Raji (cell line): ENCODE measurements around the gene DCAF4.

ENCODE experiments used
- POLR2A ChIP-seq: IDR thresholded peaks from 2 replicates; pipeline ENCODE4 v1.6.1; 2011; ENCODE audit warnings: low read depth, low read length, control low read depth; ENCODE audit not compliant: insufficient read depth

Gene DCAF4, protein sequence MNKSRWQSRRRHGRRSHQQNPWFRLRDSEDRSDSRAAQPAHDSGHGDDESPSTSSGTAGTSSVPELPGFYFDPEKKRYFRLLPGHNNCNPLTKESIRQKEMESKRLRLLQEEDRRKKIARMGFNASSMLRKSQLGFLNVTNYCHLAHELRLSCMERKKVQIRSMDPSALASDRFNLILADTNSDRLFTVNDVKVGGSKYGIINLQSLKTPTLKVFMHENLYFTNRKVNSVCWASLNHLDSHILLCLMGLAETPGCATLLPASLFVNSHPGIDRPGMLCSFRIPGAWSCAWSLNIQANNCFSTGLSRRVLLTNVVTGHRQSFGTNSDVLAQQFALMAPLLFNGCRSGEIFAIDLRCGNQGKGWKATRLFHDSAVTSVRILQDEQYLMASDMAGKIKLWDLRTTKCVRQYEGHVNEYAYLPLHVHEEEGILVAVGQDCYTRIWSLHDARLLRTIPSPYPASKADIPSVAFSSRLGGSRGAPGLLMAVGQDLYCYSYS

GRCh38 chr14:72926292-72927028 is at the start of gene DCAF4:
DCAF4 (plus strand) TSS chr14:72926464; CDS start chr14:72937979, 11,515 bp downstream.
- TF ChIP-seq POLR2A, result peak; percentile 59

GRCh38 chr14:72876710-72877063 is 49.6 kb upstream of the DCAF4 start:
- no peak for TF ChIP-seq POLR2A

- no peak for TF ChIP-seq POLR2A
Observed at GRCh38 chr14:72878746-72879145, 47.5 kb upstream of the DCAF4 start.

- TF ChIP-seq POLR2A, result no peak
Observed at GRCh38 chr14:72879431-72879830, 46.8 kb upstream of the DCAF4 start.

DNA sequence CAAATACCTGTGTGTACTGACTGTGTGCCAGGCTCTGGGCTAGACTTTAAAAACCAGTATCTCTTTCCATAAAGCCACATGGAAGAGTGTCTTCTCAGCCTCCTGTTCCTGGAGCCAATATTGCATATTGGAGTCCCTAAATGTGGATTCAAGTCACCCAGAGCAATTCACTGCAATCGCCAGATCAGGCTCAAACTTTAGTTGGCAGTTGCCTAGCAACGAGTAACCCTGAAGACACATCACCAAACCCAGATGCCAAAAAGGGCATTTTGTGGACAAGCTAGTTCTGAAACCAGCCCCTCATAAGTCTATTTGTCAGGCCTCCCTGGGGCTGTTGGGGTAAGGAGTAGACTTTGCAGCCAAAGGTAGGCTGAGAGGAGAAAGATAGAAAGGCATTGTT is 46.1 kb upstream of the DCAF4 start:
- TF ChIP-seq POLR2A, result no peak

DNA sequence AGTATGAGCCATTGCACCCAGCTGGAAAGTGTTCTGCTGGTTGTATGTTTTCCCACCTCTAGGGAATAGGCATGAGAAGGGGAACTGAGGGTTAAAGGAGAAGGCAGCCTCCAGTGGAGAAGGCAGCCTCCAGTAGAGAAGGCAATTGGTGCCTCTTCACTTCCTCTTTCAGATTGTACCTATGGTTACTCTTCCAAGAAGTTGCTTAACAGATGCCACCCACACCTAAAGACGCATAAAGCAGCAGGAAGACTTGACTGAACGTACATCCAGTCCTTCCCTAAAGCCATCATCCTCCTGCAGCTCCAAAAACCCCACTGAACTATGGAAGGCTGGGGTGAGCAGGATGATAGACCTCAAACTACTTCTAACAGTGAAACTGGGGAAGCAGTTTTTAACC is 45.4 kb upstream of the DCAF4 start:
- no peak for TF ChIP-seq POLR2A

DNA sequence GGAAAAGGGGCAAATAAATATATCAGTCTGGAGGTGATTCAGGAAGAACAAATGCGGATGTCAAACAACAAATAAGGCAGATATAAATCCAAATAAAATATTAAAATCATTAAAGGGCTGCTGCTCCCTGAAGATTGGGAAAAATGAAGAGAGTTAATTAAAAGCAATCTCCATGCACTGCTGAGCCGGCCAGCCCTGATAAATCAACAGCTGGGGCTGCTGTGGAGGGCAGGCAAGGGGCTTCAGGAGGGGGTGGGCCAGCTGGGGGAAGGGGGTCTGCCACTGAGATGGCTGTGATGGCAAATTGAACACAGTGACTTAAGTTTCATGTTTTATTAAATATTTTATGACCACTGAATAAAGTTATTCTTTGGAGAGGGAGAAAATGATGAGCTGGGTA is 44.7 kb upstream of the DCAF4 start:
- no peak for TF ChIP-seq POLR2A

DNA sequence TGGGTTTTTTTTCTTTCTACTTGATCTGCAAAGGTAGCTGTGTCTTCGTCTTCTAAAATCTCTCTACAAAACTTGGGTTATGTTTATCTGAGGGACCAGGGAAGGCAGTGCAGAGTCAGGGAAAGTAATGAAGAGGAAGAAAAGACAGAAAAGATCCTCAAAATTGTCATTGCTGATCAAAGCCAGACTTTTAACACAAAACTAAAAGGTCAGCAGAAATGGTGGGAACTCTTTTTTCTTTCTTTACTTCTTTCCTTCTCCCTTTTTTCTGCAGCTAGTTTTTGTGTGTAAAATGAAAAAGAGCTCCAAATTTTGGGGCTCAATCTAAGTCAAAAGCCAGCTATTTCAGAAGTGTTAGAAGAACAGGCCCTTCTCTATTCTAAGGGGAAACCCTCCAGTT is 44.2 kb upstream of the DCAF4 start:
- no peak for TF ChIP-seq POLR2A

DNA sequence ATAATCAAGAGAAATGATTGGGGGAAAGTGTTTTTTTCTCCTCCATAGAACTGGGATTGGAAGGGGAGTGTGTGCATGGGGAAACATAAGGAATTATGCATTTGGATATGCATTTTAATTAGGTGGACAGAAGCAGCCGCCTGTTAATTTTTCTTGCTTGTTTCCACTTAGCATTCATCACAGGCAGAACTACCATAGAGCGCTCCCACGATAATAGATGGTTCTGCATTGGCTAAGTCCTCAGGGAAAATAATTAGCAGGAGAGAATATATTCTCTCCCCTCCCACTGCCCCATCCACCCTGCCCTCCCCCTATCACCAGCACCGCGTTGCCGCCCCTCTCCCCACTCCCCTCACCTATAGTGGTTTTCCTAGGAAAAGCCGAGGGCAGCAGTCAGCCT is 43.8 kb upstream of the DCAF4 start:
- TF ChIP-seq POLR2A, result no peak

GRCh38 chr14:72883109-72883508 is 43.2 kb upstream of the DCAF4 start:
- no peak for TF ChIP-seq POLR2A

GRCh38 chr14:72883961-72884360 is 42.3 kb upstream of the DCAF4 start:
- TF ChIP-seq POLR2A, result no peak

- no peak for TF ChIP-seq POLR2A
Observed at GRCh38 chr14:72884386-72884785, 41.9 kb upstream of the DCAF4 start.

DNA sequence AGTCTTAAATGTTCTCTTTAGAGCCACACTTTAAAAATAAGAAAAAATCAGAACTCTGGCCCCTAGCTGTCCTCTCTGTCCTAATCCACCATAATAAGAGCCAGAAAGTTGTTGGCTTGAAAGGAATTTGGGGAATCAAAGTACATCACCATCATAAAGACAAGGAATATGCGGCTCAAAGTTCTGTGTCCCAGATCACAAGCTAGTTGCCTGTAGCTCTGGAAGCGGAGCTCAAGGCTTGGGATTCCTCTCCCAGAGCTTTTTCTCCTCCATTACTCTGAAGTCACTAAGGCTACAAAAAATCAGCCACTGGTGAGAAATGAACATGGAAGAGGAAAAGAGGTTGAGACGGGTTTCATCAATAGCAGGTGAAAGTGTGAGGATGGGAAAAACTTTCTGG is 38.8 kb upstream of the DCAF4 start:
- no peak for TF ChIP-seq POLR2A

DNA sequence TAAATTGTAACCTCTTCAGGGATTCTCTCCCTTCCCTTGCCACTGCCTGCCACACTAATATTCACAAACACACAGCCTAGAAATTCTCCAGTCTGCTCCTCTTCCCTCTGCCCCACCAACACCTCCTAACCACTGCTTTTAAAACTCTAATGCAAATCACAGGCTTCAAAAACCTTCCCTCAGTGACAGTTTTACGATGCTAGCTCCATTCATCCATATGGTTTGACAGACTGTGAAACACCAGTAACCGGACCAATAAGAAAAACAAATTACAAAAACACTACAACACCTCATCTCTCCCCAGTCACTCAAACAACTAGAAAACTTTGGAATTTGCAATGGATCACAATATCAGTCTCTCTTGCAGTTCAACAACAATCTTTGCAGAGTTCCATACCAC is 38.1 kb upstream of the DCAF4 start:
- no peak for TF ChIP-seq POLR2A

GRCh38 chr14:72888636-72889201 is 37.5 kb upstream of the DCAF4 start:
- no peak for TF ChIP-seq POLR2A

- no peak for TF ChIP-seq POLR2A
Observed at GRCh38 chr14:72889366-72889765, 36.9 kb upstream of the DCAF4 start.

GRCh38 chr14:72891666-72892102 is 34.6 kb upstream of the DCAF4 start:
- TF ChIP-seq POLR2A, result no peak
